Activated CD8-positive, alpha-beta memory T cell treated with anti-CD3 and anti-CD28 coated beads, Interleukin-2, amount 50 U/mL, for 48 hours (primary cell): ENCODE measurements around the gene RCAN1.

Experiments used
- DNase-seq: peaks from one replicate; pipeline ENCODE4 v3.0.0-alpha.2; 2020

Gene RCAN1

DNA sequence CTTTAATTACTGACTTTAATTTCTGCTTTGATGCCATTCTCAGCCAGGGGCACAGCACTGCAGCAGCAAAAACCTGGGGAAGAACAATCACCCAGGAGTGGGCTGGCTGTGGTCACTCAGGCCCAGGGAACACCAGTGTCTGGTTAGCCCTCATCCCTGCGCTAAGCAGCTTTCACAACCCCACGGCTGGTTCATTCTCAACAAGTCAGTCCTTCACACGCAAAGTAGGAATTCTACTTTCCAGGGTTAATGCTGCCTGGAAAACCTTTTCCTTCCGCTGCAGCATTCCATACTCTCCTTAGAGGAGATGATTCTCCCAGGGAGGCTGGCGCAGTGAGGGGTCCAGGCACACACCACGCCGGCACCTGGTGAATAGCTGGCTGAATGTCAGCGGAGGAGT lies 78.6 kb downstream of the RCAN1 start:
- DNase-seq, result no peak

GRCh38 chr21:34535886-34536285 lies 79.0 kb downstream of the RCAN1 start:
- no peak for DNase-seq

- DNase-seq, result no peak
Observed at GRCh38 chr21:34534522-34534921, 80.4 kb downstream of the RCAN1 start.

- no peak for DNase-seq
Observed at GRCh38 chr21:34533938-34534337, 81.0 kb downstream of the RCAN1 start.

DNA sequence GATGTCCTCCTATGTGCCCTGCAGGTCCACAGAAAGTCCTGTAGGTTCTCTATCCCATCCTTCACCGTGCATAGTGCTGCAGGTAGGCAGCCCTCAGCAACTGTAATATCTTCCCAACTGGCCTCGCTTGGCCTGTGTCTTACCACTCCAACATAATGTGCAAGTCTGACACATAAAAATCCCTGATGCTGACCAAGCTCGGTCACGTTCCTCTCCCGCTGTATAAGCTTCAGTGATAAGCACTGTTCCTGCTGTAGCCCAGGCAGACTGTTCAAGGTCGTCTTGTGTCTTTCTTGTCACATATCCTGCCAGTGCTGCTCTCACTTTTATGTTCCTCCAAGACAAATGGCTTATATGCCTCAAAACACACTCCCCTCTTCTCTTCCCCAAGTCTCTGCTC lies 83.5 kb downstream of the RCAN1 start:
- DNase-seq, result no peak

GRCh38 chr21:34530261-34530660 lies 84.7 kb downstream of the RCAN1 start:
- no peak for DNase-seq

- no peak for DNase-seq
Observed at GRCh38 chr21:34528131-34528561, 86.8 kb downstream of the RCAN1 start.

GRCh38 chr21:34526618-34527290 lies 88.2 kb downstream of the RCAN1 start:
- no peak for DNase-seq

DNA sequence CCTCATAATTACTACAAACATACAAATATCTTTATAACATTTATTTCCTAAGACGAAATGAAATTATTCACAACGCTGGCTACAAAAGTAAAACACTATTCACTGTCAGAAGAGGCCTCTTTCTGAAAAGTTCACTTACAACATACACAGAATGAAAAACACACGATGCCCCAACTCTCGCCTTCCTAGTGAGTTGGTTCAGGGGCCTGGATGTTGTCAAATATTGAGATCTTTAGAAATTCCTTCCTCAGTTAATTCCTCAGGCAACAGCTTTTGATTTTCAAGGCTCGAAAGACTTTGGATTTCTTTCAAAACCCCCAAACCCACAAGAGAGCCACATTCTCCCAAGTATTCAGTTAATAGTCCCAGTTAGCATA lies 88.7 kb downstream of the RCAN1 start:
- DNase-seq, result no peak

DNA sequence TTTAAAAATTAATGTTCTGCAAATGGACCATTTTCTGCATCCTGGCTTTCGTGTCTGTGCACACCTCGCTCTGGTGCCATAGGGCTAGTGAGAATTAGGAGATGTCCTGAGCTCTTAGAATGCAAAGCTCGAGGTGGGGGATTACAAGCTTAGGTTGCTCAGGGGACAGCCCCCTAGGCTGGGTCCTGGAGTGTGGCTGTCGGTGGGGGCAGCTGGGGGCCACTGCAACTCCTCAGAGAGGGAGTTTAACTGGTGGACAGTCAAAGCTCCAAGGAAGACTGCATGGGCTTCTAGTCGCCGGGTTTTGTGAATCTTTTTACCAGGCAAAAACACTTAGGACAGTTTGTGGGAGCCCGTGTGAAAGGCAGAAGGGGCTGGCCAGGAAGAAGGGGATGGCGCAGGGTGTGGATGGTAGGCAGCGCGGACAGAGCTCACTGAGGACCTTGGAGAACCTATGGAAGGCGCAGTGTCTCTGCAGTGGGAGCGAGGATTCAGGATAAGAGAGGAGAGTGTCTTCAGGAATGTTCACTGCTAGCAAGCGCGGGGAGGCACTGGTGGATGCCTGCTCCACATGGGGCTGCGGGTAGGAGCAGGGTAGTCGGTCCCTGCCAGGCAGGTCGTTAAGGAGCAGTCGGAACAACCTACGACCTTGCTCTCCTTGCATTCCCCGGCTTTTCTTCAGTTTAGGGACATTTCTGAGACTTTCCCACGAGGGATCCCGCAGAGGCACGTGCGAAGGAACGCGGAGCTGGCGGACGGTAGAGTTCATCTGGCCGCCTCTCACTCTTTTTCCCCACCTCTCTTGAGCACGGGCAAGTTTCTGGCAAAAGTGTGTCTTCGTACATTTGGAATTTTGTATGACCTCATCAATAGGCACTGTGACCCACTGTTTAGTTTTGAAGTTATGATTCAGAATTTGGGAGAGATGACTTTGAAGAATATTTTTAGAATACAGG lies 90.0 kb downstream of the RCAN1 start:
- DNase-seq, result no peak

- no peak for DNase-seq
Observed at GRCh38 chr21:34523019-34523555, 91.8 kb downstream of the RCAN1 start.

DNA sequence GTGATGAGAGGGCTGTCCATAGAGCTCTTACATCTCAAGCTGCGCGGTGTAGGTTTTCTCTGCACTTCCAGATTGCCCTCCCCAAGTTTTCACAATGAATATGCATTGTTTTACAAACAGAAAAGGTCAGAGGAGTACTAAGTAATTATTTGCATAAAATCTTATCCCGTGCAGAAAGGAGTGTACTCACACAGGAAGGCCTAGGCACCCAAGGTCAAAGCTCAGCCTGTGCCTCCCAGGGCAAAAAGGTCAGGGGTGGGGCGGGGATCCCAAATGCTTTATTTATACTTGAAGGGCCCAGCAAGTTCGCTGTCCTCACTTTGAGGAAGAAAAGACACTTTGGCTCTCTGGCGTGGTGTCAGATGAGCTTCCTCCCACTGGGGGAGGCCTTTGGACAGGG lies 92.6 kb downstream of the RCAN1 start:
- DNase-seq, result no peak

DNA sequence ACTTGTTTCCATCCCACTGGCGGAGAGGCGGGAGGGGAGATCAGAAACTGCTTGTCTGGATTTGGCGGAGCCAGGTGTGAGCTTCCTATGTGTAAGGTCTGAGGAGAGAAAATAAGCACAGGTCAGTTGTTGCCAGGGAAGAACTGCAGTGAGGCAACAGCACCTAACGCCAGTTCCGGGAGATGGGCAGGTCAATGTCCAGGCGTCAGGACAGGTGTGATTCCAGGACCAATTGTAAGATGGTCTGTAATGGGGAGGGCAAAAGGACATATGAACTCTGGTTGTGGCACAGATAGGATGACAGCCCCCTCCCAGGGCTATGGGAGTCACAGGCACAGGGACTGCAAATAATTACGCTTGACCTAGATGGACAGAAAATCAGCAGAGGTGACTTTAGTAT lies 93.4 kb downstream of the RCAN1 start:
- DNase-seq, result no peak

DNA sequence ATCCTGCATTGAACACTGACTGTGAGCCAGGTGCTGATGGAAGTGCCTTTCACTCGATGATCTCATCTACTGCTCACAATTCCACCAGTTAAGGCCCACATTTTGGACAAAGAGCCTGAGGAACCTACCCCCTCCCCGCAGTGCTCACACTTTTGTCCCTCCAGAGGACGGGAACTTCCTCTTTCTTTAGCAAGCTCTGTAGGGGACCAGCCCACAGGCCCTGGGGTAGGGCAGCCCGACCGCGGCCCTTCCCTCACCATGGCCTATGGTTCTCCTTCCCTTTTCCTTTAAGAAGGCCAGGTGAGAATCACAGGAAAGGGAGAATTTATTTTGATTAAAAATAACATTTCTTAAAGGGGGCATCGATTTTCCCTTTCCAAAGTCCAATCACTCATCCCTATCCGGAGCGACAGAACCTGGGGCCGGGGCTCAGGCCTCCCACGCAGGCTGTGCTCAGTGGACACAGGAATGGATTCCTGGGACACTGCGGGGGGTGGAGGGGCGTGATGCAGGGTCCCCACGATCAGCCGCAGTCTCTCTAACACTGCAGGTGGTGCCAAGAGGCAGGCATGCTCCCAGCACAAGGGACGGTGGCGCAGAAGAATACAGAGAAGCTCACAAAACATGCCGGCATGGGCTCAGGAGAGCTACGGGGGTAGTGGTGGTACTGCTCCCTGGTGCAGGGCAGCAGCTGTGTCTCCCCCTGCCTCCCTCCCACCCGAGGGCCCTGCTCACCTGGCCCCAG lies 94.0 kb downstream of the RCAN1 start:
- no peak for DNase-seq

DNA sequence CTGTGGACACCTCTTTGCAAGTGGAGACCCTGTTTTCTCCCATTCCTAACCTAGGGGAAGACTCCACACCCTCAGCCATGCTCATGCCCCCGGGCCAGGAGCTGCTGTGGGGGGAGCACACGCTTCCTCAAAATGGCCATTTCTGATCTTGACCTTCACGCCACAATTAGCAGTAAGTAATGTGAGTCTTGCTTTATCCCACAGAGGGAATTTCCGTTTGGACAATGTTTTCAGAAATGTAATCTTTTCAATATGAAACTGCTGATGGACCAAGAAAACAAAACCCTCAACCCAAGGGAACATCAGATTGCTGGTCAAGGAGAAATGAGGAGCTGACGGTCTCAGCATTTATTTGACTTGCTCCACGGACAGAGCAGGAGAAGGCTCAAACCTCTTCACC lies 94.6 kb downstream of the RCAN1 start:
- DNase-seq, result no peak

DNA sequence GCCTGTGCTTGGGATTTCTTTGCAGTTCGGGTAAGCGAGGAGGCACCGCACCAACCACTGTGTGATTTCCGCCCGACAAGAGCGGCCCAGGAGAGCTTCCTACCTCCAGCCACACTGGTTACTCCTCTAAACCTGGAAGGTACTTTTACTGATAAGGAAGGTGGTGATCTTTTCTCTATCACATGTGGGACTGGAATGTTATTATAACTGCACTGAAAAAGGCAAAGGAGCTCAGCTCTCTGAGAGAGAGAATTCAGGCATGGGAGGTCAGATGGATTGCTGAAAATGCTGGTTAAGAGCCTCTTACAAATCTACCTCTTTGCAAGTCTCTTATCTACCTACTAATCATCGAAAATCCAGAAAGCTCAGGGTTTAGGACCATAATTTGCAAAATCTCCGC lies 95.2 kb downstream of the RCAN1 start:
- DNase-seq, result no peak

- no peak for DNase-seq
Observed at GRCh38 chr21:34519016-34519415, 95.9 kb downstream of the RCAN1 start.

DNA sequence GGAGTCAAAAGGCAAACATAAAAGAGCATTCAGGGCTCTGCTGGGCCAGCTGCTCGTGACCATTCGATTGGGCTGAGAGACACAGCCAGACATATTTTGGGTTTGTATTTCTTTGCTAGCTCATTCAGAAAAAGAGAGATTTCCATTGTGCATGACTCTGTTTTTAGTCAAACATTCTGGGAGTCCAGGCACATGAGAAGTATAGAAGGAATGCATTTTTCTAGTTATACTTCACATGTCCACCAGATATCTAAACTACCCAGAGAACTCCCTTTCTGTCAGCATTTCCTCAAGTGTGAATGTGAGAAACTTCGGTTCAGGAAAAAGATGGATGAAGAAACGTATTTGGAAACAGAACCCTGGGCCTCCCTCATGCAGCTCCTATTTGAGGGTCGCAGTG lies 96.6 kb downstream of the RCAN1 start:
- no peak for DNase-seq

DNA sequence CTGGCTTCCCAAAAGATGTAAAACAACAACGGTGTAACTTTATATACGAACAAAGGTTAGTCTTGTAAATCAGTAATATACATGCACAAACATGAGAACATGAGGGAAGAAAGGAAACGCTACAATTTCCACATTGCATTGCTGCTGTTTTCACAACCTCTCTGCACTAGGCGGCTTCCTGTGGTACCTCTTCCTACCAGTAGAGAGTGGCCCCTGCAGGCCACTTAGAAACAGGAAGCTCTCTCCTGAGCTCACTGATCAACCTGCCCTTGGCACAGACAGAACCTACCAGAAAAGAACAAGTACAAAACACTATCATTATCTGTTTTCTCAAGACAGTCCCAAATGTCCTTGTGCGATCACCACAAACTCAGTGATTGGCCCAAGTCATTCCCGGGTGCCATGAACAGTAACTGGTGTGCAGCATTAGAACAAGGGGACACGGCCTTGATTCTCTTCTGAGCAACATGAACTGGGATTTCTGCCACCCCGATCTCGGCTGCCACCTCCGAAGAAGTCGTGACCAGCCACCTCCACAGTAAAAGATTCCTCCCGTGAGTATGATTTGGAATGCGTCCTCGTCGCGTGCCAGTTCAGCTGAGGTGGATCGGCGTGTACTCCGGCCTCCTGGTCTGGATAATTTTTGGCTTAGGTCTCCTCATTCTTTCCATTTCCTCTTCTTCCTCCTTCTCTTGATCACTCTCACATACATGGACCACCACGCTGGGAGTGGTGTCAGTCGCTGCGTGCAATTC lies 97.2 kb downstream of the RCAN1 start:
- no peak for DNase-seq

DNA sequence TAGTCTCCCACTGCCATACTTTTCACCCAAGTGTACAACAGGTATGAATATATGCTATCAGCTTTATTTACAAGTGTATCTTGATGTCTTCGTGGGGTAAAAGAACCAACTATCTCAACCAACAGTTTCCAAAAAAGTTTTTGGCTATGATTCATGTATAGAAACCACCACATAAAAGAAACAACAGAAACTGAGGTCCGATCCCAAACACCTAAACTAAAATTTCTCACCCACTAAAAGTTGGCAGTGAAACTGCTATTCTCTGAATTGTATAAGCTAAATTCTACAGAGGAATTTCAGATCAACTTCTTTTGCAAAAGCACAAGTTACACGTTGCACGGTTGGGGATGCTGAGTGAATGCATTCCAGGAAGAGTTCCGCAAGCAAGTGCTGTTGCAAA lies 97.9 kb downstream of the RCAN1 start:
- DNase-seq, result no peak

GRCh38 chr21:34514576-34515115 lies 100.3 kb downstream of the RCAN1 start:
- no peak for DNase-seq

DNA sequence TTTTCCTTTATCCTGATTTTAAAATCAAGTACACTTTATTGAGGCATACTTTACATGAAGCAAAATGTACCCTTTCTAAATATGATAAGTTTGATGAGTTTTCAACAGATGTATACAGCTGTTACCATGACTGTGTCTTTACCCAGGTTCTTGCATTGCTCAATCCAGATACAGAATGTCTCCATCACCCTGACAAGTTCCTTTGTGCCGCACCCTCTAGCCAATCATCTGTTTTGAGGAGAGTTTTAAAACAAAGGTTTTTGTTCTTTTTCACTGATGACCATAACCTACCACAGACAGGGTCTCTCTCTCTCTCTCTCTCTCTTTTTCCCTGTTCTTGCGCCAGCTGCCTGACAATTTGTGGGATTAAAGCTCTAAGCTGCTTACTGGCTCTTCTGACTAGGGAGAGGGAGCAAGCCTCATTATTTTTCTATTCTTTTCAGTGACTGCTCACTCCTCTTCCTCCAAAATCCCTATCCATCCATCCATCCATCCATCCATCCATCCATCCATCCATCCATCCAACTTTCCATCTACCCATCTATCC lies 101.7 kb downstream of the RCAN1 start:
- DNase-seq, result no peak
